ENCODE measurements around the gene RPL41.
"Not testable (repeated sequence)": the region's sequence is repeated elsewhere in the genome, so short reads cannot be mapped to it uniquely, and the experiment has no call there.

The RPL41 gene

GRCh38 chr12:56155256-56155845, 38.9 kb downstream of the RPL41 start:
- DNase-seq: no peak

GRCh38 chr12:56156464-56157200, 40.2 kb downstream of the RPL41 start:
- DNase-seq: not testable (repeated sequence)

- DNase-seq: peak; percentile 95
Observed at GRCh38 chr12:56157201-56158028, 41.0 kb downstream of the RPL41 start.

- DNase-seq: peak; percentile 100
Observed at GRCh38 chr12:56158029-56158925, 41.8 kb downstream of the RPL41 start, which contains the start of gene MYL6. MYL6 (plus strand) TSS chr12:56158359; CDS start chr12:56158402, 43 bp downstream.

GRCh38 chr12:56158926-56159461, 42.6 kb downstream of the RPL41 start:
- DNase-seq: peak; percentile 65

GRCh38 chr12:56159482-56160192, 43.2 kb downstream of the RPL41 start:
- DNase-seq: no peak

- no peak for DNase-seq
Observed at GRCh38 chr12:56160193-56160763, 43.8 kb downstream of the RPL41 start.

GRCh38 chr12:56160894-56161689, 44.7 kb downstream of the RPL41 start:
- DNase-seq: no peak

- no peak for DNase-seq
Observed at GRCh38 chr12:56161690-56162351, 45.4 kb downstream of the RPL41 start.

GRCh38 chr12:56162468-56163290, 46.2 kb downstream of the RPL41 start:
- no peak for DNase-seq

- DNase-seq: no peak
Observed at GRCh38 chr12:56163533-56164344, 47.3 kb downstream of the RPL41 start.

GRCh38 chr12:56164345-56164729, 47.9 kb downstream of the RPL41 start:
- no peak for DNase-seq

GRCh38 chr12:56165369-56165768, 48.9 kb downstream of the RPL41 start:
- no peak for DNase-seq

All from NCI-H69 (cell line).